Measurements from ENCODE around the gene REPS2.

The REPS2 gene

DNA sequence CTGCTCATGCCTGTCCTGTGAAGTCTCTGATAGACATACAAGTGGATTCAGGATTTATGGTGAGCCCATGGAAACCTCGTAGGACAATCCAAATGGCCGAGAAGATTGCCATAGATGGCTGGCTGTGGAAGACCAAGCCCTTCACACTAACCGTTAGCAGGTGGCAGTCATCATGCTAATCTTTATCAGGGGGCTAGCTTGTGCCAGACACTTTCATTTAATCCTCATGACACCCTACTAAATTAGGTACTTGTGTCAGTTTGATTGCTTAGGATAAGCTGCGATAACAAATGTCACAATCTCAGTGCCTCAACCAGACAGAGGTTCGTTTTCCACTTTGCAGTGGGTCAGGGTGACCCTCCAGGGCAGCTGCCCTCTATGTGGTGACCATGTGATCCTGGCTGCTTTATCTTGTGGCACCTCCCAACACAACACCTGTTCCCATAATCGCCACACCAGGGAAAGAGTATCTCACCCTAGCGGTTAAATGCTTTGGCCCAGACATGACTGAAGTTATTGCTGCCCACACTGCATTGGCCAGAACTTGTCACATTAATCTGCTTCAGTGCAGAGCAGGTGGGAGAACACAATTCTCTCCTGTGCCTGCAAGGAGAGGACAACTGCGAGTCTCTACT, 60.8 kb downstream of the REPS2 start:
- DNase-seq = no peak

- no peak for DNase-seq
Observed at GRCh38 chrX:17009856-17010625, 63.6 kb downstream of the REPS2 start.

- no peak for DNase-seq
Observed at GRCh38 chrX:17012465-17012864, 66.0 kb downstream of the REPS2 start.

DNA sequence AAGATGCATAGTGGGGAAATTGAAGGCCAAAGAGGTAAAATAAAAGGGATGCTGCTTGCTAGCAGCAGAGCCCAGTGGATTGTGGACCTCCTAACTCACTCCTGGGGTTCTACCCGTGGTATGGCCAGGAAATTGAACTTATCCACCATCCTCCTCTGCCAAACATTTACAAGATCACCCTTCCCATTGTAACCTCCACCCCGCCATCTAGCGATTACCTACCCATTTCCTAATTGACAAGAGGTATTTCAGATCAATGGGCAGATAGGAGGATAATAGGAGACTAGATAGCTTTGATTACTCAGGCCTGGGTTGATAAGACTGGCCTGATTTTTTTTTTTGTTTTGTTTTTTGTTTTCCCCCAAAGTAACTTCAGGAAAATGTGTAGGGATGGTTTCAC, 67.8 kb downstream of the REPS2 start:
- no peak for DNase-seq

DNA sequence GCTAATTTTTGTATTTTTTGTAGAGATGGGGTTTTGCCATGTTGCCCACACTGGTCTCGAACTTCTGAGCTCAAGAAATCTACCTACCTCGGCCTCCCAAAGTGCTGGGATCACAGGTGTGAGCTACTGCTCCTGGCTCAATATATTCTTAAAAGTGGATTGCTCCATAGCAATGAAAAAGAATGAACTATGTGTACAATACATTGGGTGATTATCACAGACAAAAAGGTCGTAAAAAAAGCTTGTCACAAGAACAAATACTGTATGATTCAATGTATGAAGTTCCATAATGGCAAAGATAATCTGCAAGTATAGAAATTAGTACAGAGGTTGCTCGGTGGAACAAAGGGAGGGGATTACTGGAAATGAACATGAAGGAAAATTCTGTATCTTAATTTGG, 70.7 kb downstream of the REPS2 start:
- no peak for DNase-seq

DNA sequence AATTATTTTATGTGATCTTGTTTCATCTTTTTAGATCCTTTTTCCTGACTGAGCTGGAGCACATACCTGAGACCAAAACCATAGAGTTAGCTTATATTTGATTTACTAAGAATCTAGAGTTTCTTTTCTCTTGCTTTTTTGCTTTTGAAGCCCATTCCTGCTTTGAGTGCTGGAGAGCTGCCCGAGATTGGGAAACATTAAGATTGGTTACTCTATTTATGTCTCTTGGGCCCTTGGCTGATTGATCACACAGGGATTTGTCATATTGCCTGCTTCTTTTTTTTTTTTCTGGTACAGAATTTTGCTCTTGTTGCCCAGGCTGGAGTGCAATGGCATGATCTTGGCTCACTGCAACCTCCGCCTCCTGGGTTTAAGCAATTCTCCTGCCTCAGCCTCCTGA, 73.9 kb downstream of the REPS2 start:
- no peak for DNase-seq

- DNase-seq = no peak
Observed at GRCh38 chrX:17020851-17021821, 74.7 kb downstream of the REPS2 start.

- no peak for DNase-seq
Observed at GRCh38 chrX:17021851-17022604, 75.6 kb downstream of the REPS2 start.

GRCh38 chrX:17023661-17024060, 77.2 kb downstream of the REPS2 start:
- no peak for DNase-seq

GRCh38 chrX:17024886-17025285, 78.4 kb downstream of the REPS2 start:
- DNase-seq = peak; percentile 63

- DNase-seq = no peak
Observed at GRCh38 chrX:17025621-17026302, 79.3 kb downstream of the REPS2 start.

DNA sequence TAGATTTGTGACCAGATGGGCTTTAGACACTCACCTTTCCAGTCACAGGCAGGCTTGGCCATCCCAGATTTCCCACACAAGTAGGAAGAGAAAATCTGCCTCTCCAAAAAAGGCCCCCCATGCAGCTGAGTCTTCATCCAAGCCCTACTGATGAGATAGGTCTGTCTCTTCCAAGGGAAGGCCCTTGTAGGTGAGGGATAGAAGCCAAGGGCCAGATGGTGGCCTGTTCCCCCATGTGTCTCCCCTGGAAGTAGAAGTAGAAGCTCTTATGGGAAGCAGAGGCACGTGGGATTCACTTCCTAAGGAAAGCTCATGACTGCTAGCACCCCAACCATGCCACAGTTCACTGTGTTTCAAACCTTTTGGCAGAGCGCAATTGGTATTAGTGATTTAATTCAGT, 81.5 kb downstream of the REPS2 start:
- DNase-seq = no peak

GRCh38 chrX:17028356-17028755, 81.9 kb downstream of the REPS2 start:
- no peak for DNase-seq

DNA sequence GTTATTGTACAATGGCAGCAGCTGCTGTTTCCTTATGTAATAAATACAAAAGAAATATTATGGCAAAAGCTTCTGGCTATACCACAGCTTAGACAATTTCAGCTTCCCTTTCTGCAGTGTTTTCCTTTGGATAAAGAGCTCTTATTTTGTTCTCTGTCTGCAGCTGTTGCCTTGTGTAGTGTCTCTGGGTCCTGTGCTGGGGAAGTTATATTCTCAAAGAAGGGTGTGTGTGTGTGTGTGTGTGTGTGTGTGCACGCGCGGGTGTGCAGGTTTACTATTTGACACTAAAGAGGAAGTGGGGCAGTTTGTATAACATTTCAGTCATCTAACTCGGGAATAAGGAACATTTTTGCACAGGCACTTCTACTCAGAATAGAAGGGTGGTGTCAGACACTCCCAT, 83.6 kb downstream of the REPS2 start:
- no peak for DNase-seq

DNA sequence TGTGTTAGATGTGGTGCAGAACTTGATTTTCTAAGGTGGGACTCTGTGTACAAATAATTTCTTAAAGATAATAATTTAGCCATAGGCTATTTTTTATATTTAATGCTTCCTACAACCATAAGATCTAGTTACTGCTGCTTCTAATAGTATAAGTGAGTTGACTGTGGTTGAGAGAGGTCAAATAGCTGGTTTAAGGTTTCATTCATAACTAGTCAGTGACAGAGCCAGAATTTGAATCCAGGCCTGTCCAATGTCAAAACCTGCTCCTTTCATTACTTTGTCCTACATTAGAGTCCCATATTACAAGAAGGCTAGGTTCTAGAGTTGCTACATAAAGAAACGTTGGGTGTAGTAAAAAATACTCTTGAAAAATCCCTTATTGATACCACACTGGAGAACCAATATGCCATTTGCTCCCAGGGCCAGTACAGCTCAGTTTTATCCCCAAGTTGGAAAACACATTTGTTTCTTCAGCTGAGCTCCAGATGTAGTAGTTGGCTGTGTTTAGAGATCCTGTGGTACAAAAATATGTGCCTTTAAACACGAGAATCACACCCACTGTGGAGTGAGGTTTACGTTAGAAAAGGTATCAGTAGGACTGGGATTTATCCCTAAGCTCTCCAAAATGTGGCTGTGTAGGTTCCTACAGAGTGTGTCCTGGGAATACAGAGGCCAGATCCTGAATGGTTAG, 84.3 kb downstream of the REPS2 start:
- DNase-seq = no peak

DNA sequence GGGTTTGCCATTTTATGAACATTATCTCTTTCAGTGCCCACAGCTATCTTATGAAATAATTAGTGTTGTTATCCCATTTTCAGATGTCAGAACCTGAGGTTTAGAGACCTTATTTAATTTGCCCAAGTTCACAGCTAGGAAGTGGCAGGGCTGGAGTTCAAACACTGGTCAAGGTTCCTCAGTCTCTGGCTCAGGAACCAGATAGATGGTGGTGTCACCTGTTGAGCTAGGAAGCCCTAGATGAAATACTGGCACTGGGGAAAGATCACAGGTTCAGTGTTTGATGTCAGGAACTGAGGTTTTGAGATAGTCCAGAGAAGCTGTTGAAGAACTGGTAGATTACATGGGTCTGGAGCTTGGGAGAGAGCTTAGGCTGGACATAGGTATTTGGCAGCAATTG, 85.4 kb downstream of the REPS2 start:
- no peak for DNase-seq

GRCh38 chrX:17032351-17032750, 85.9 kb downstream of the REPS2 start:
- no peak for DNase-seq

DNA sequence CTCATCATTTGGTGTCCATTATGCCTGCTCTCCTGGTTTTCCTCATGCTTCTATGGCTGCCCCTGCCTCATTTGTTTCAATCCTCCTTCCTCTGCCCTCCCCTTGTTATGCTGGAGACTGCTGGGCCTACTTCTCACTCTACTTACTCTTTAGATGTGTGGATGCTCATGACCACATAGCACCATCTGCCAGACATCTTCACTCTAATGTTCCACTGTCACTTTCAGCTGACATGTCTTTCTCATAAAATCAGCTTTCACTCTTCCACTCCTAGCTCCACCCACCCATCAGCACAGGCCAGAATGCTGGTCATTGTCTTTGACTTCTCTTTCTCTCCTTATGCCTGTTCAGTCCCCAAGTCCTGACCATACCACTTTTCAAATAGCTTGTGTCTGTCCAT, 86.8 kb downstream of the REPS2 start:
- DNase-seq = no peak

GRCh38 chrX:17035111-17035510, 88.7 kb downstream of the REPS2 start:
- no peak for DNase-seq

- DNase-seq = no peak
Observed at GRCh38 chrX:17036171-17036961, 89.9 kb downstream of the REPS2 start.

DNA sequence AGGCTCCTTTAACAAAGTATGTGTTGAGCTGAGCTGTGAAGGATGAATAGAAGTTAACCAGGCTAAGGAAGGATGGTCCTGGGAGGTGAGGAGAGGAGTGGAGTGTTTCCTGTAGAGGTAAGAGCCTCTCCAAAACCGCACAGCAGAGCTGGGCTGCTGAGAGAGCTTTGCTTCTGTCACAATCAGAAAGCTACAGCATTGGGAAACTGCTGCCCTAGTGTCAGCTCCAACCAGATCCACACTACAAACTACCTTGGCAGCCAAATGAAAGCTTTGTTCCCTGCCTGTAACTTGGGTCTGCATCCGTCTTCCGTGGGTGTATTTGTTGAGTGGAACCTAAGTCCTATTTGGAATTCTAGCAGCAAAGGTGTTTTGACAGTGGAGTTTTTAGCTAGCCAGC, 91.8 kb downstream of the REPS2 start:
- DNase-seq = peak; percentile 29
